SK-N-SH (cell line): ENCODE measurements around the gene C8B.

Source experiments
- CHD2 ChIP-seq: fragments of 150-350 bp; IDR thresholded peaks from 2 replicates; pipeline ENCODE4 v1.6.1; 2018; ENCODE audit warnings: low read length; ENCODE audit not compliant: partially characterized antibody
- EZH2phosphoT487 ChIP-seq: fragments of 200-600 bp; sonication (generic); IDR thresholded peaks from 2 replicates; pipeline ENCODE4 v1.6.1; 2017; ENCODE audit warnings: low read depth, mixed run types, mild to moderate bottlenecking, antibody characterized with exemption, moderate library complexity, borderline replicate concordance
- POLR2AphosphoS5 ChIP-seq: IDR thresholded peaks from 2 replicates; pipeline ENCODE4 v1.6.1; 2012; ENCODE audit warnings: low read depth, low read length

- TF ChIP-seq EZH2phosphoT487 (no peak), CHD2 (no peak), POLR2AphosphoS5 (no peak)
Observed at GRCh38 chr1:56898879-56899278, 66.9 kb downstream of the C8B start.
